Osteoblast (primary cell): ENCODE data around the gene FBN2. TPM values are rescaled to one million over a fixed set of nuclear protein-coding genes. Genes with fewer than 3 reads are reported as not detected.
A peak's percentile ranks its signal among the peaks of the same experiment; 100 is the strongest.

Source experiments
- DNase-seq: peaks from one replicate; pipeline ENCODE4 v3.0.0; 2011; ENCODE audit warnings: low spot score, mixed read lengths; ENCODE audit not compliant: insufficient read length; ENCODE audit errors: missing footprints
- H2AFZ ChIP-seq: 2 replicates; pipeline ENCODE4 v1.6.0; 2011; ENCODE audit warnings: mild to moderate bottlenecking, low read length
- H3K27ac ChIP-seq: 2 replicates; pipeline ENCODE4 v1.5.1; 2011; ENCODE audit warnings: mild to moderate bottlenecking, low read depth, low read length, moderate library complexity
- H3K27me3 ChIP-seq: 2 replicates; pipeline ENCODE4 v1.6.0; 2012; ENCODE audit warnings: mild to moderate bottlenecking, control low read depth, inconsistent platforms, low read length, moderate library complexity; ENCODE audit not compliant: insufficient read depth
- H3K36me3 ChIP-seq: 2 replicates; pipeline ENCODE4 v1.5.1; 2011; ENCODE audit warnings: mild to moderate bottlenecking, low read length, control low read depth, moderate library complexity; ENCODE audit not compliant: insufficient read depth
- H3K4me1 ChIP-seq: 2 replicates; pipeline ENCODE4 v1.5.1; 2011; ENCODE audit warnings: mild to moderate bottlenecking, low read length, control low read depth, moderate library complexity; ENCODE audit not compliant: insufficient read depth
- H3K4me2 ChIP-seq: 2 replicates; pipeline ENCODE4 v1.6.0; 2011; ENCODE audit warnings: mild to moderate bottlenecking, low read length; ENCODE audit not compliant: insufficient read depth
- H3K4me3 ChIP-seq: fragments of 200-600 bp; sonication (generic); 3 replicates; pipeline ENCODE4 v1.5.1; 2012; ENCODE audit warnings: mild to moderate bottlenecking, low read length, inconsistent platforms; ENCODE audit not compliant: insufficient read depth
- H3K79me2 ChIP-seq: 2 replicates; pipeline ENCODE4 v1.6.0; 2012; ENCODE audit warnings: mild to moderate bottlenecking, low read length, control low read depth, inconsistent platforms; ENCODE audit not compliant: insufficient read depth
- H3K9me3 ChIP-seq: 2 replicates; pipeline ENCODE4 v1.5.1; 2011; ENCODE audit warnings: low read depth, low read length, control low read depth
- H4K20me1 ChIP-seq: 2 replicates; pipeline ENCODE4 v1.6.0; 2012; ENCODE audit warnings: mild to moderate bottlenecking, low read length, control low read depth; ENCODE audit not compliant: insufficient read depth
- CTCF ChIP-seq: IDR thresholded peaks from 2 replicates; pipeline ENCODE4 v1.5.1; 2011; ENCODE audit warnings: mild to moderate bottlenecking, low read depth, low read length, moderate library complexity; ENCODE audit errors: extremely low read depth
- total RNA-seq: library from RNA; depleted of rRNA; stranded (reverse); fragments of >200 nt; gene quantifications from 2 replicates; pipeline ENCODE4 v1.2.3, GENCODE V29; 2012

FBN2 gene
- total RNA-seq, 1 donor, result 16.6 TPM

GRCh38 chr5:128493657-128494329, 44.3 kb downstream of the FBN2 start:
- Histone ChIP-seq H3K4me3 (no peak overlapping the region), H3K27ac (no peak overlapping the region)

GRCh38 chr5:128491291-128491690, 46.8 kb downstream of the FBN2 start:
- no peaks in the 10 kb centered on the region for H3K27me3 ChIP-seq
- no peaks in the 10 kb centered on the region for H3K4me1 ChIP-seq
- no peak overlapping the region for H3K4me2 ChIP-seq
- no peaks in the 10 kb centered on the region for H4K20me1 ChIP-seq
- H3K36me3 ChIP-seq, result no peaks in the 10 kb centered on the region
- no peak overlapping the region for H3K4me3 ChIP-seq
- no peak for TF ChIP-seq CTCF
- no peak overlapping the region for H3K27ac ChIP-seq
- peak overlapping the region; percentile 40 for H2AFZ ChIP-seq
- no peak for DNase-seq
- no peaks in the 10 kb centered on the region for H3K9me3 ChIP-seq
- H3K79me2 ChIP-seq, result no peaks in the 10 kb centered on the region

More at GRCh38 chr5:128493657-128494329, 44.3 kb downstream of the FBN2 start:
- no peaks in the 10 kb centered on the region for H4K20me1 ChIP-seq
- H3K79me2 ChIP-seq, result no peaks in the 10 kb centered on the region
- no peak for TF ChIP-seq CTCF
- H3K4me1 ChIP-seq, result no peaks in the 10 kb centered on the region
- H3K27me3 ChIP-seq, result no peaks in the 10 kb centered on the region
- H2AFZ ChIP-seq, result no peak overlapping the region
- H3K9me3 ChIP-seq, result no peaks in the 10 kb centered on the region
- no peak for DNase-seq
- H3K4me2 ChIP-seq, result no peak overlapping the region
- no peaks in the 10 kb centered on the region for H3K36me3 ChIP-seq

GRCh38 chr5:128490761-128491160, 47.3 kb downstream of the FBN2 start:
- H3K79me2 ChIP-seq, result no peaks in the 10 kb centered on the region
- H4K20me1 ChIP-seq, result no peaks in the 10 kb centered on the region
- H3K9me3 ChIP-seq, result no peaks in the 10 kb centered on the region
- peak; percentile 2 for DNase-seq
- H3K36me3 ChIP-seq, result no peaks in the 10 kb centered on the region
- TF ChIP-seq CTCF, result no peak
- H3K4me1 ChIP-seq, result no peaks in the 10 kb centered on the region
- no peak overlapping the region for H3K4me2 ChIP-seq
- no peak overlapping the region for H3K27ac ChIP-seq
- H3K4me3 ChIP-seq, result no peak overlapping the region
- no peaks in the 10 kb centered on the region for H3K27me3 ChIP-seq
- H2AFZ ChIP-seq, result no peak overlapping the region

DNA sequence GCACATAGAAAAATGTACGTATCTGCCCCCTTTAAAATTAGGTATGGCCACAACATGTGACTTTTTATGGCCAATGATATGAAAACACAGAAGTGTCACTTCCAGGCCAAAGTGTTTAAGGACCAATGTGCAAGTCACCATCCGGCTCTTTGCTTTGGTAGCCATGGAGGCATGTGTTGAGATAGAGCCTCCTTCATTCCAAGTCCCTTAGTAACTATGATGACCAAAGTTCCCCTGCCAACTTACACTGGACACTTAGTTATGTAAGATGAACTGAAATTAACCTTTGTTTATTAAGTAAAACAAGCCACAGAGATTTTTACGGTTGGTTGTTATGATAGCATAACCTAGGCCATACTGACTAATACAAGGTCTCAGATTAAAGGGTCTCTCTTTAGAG, 51.0 kb downstream of the FBN2 start:
- Histone ChIP-seq H3K79me2 (no peaks in the 10 kb centered on the region), H3K4me1 (no peaks in the 10 kb centered on the region), H3K27me3 (no peaks in the 10 kb centered on the region), H3K4me3 (no peak overlapping the region), H4K20me1 (no peaks in the 10 kb centered on the region), H3K36me3 (no peaks in the 10 kb centered on the region), H3K4me2 (no peak overlapping the region), H3K9me3 (no peaks in the 10 kb centered on the region), H3K27ac (no peak overlapping the region), H2AFZ (no peak overlapping the region)
- no peak for TF ChIP-seq CTCF
- peak; percentile 22 for DNase-seq
